Neural cell (in vitro differentiated cells): ENCODE measurements around the gene ARMCX2. TPM values are rescaled to one million over a fixed set of nuclear protein-coding genes. Genes with fewer than 3 reads are reported as not detected.

Source experiments
- H2AFZ ChIP-seq: fragments of 200-600, 300-800 bp; sonication (generic), shearing (Covaris generic); 2 replicates; pipeline ENCODE4 v1.6.0; 2014; ENCODE audit warnings: low read depth, mild to moderate bottlenecking, antibody characterized with exemption, low read length, moderate library complexity
- H3F3A ChIP-seq: fragments of 200-600 bp; shearing (Covaris generic); 2 replicates; pipeline ENCODE4 v1.6.1; 2016; ENCODE audit warnings: mild to moderate bottlenecking, moderate library complexity, mixed read lengths, antibody characterized with exemption, low read length; ENCODE audit not compliant: insufficient read depth, poor library complexity, severe bottlenecking
- H3K27ac ChIP-seq: fragments of 200-600, 300-800 bp; sonication (generic), shearing (Covaris generic); 2 replicates; pipeline ENCODE4 v1.5.1; 2014; ENCODE audit warnings: mild to moderate bottlenecking, low read length, moderate library complexity
- H3K27me3 ChIP-seq: fragments of 300-800, 200-600 bp; sonication (generic), shearing (Covaris generic); 2 replicates; pipeline ENCODE4 v1.6.0; 2014; ENCODE audit warnings: mild to moderate bottlenecking, low read depth, low read length, moderate library complexity; ENCODE audit not compliant: insufficient read depth
- H3K36me3 ChIP-seq: fragments of 300-800, 200-600 bp; sonication (generic), shearing (Covaris generic); 2 replicates; pipeline ENCODE4 v1.5.1; 2014; ENCODE audit warnings: mild to moderate bottlenecking, antibody characterized with exemption, low read length, moderate library complexity; ENCODE audit not compliant: insufficient read depth
- H3K4me2 ChIP-seq: fragments of 300-800, 200-600 bp; sonication (generic), shearing (Covaris generic); 2 replicates; pipeline ENCODE4 v1.6.0; 2014; ENCODE audit warnings: mild to moderate bottlenecking, low read length
- H3K4me3 ChIP-seq: fragments of 300-800, 200-600 bp; sonication (generic), shearing (Covaris generic); 2 replicates; pipeline ENCODE4 v1.5.1; 2014; ENCODE audit warnings: mild to moderate bottlenecking, low read length, moderate library complexity
- H3K79me2 ChIP-seq: fragments of 200-600 bp; shearing (Covaris generic); replicated peaks from 2 replicates; pipeline ENCODE4 v1.6.0; 2014; ENCODE audit warnings: mild to moderate bottlenecking, low read length, moderate library complexity; ENCODE audit not compliant: insufficient read depth
- H3K9ac ChIP-seq: fragments of 300-800, 200-600 bp; sonication (generic), shearing (Covaris generic); 2 replicates; pipeline ENCODE4 v1.6.1; 2016; ENCODE audit warnings: mild to moderate bottlenecking, low read length, mixed read lengths
- H3K9me2 ChIP-seq: fragments of 200-600 bp; shearing (Covaris generic); 2 replicates; pipeline ENCODE4 v1.6.1; 2016; ENCODE audit warnings: mild to moderate bottlenecking, low read length, mixed read lengths; ENCODE audit not compliant: insufficient read depth
- H3K9me3 ChIP-seq: fragments of 200-600, 300-800 bp; sonication (generic), shearing (Covaris generic); 2 replicates; pipeline ENCODE4 v1.6.1; 2016; ENCODE audit warnings: mild to moderate bottlenecking, mixed run types, low read length, moderate library complexity, mixed read lengths
- H4K20me1 ChIP-seq: fragments of 200-600 bp; shearing (Covaris generic); 2 replicates; pipeline ENCODE4 v1.6.1; 2016; ENCODE audit warnings: mild to moderate bottlenecking, mixed run types; ENCODE audit not compliant: insufficient read depth
- CTCF ChIP-seq: fragments of 450-650 bp; IDR thresholded peaks from 2 replicates; pipeline ENCODE4 v1.5.1; 2014; ENCODE audit warnings: antibody characterized with exemption, mild to moderate bottlenecking, moderate library complexity; ENCODE audit not compliant: poor library complexity, severe bottlenecking
- EP300 ChIP-seq: fragments of 450-650 bp; conservative IDR thresholded peaks from 2 replicates; pipeline ENCODE4 v1.6.1; 2014; ENCODE audit warnings: antibody characterized with exemption, mild to moderate bottlenecking, moderate library complexity; ENCODE audit not compliant: poor library complexity, severe bottlenecking
- EZH2 ChIP-seq: fragments of 200-600, 300-800 bp; shearing (Covaris generic), sonication (generic); IDR thresholded peaks from 2 replicates; pipeline ENCODE4 v1.6.1; 2014; ENCODE audit warnings: antibody characterized with exemption, low read length, borderline replicate concordance, mild to moderate bottlenecking; ENCODE audit not compliant: insufficient read depth, poor library complexity, severe bottlenecking
- MXI1 ChIP-seq: fragments of 450-650 bp; conservative IDR thresholded peaks from 2 replicates; pipeline ENCODE4 v1.6.1; 2014; ENCODE audit warnings: antibody characterized with exemption, mild to moderate bottlenecking; ENCODE audit not compliant: poor library complexity, severe bottlenecking
- POLR2AphosphoS5 ChIP-seq: IDR thresholded peaks from 2 replicates; pipeline ENCODE4 v1.6.1; 2012
- RAD21 ChIP-seq: fragments of 450-650 bp; conservative IDR thresholded peaks from 2 replicates; pipeline ENCODE4 v1.6.1; 2014; ENCODE audit warnings: antibody characterized with exemption, mild to moderate bottlenecking, moderate library complexity
- REST ChIP-seq: IDR thresholded peaks from 2 replicates; pipeline ENCODE4 v1.6.1; 2012; ENCODE audit warnings: borderline replicate concordance
- SMC3 ChIP-seq: fragments of 450-650 bp; conservative IDR thresholded peaks from 2 replicates; pipeline ENCODE4 v1.6.1; 2014; ENCODE audit warnings: antibody characterized with exemption, mild to moderate bottlenecking, moderate library complexity; ENCODE audit not compliant: poor library complexity
- TAF1 ChIP-seq: IDR thresholded peaks from 2 replicates; pipeline ENCODE4 v1.6.1; 2012; ENCODE audit warnings: low read depth
- polyA plus RNA-seq: library from polyadenylated mRNA; depleted of rRNA; stranded (reverse); fragments of >200 nt; gene quantifications from 2 replicates; pipeline ENCODE4 v1.2.3, GENCODE V29; 2014

ARMCX2 gene
- polyA plus RNA-seq, 1 donor from 2014 or later = 57.2 TPM

- H3K9me2 ChIP-seq = no peaks in the 10 kb centered on the region
- H3K9ac ChIP-seq = no peak overlapping the region
- no peaks in the 10 kb centered on the region for H4K20me1 ChIP-seq
- H3F3A ChIP-seq = no peaks in the 10 kb centered on the region
- H3K27ac ChIP-seq = no peak overlapping the region
- H3K4me3 ChIP-seq = no peak overlapping the region
- no peaks in the 10 kb centered on the region for H3K9me3 ChIP-seq
- no peak overlapping the region for H2AFZ ChIP-seq
- no peak for TF ChIP-seq REST
- TF ChIP-seq MXI1 = no peak
- TF ChIP-seq RAD21 = no peak
- TF ChIP-seq POLR2AphosphoS5 = no peak
- TF ChIP-seq SMC3 = no peak
- TF ChIP-seq CTCF = no peak
- no peak for TF ChIP-seq TAF1
- TF ChIP-seq EP300 = no peak
- no peak for TF ChIP-seq EZH2
- no peaks in the 10 kb centered on the region for H3K79me2 ChIP-seq
- H3K36me3 ChIP-seq = no peaks in the 10 kb centered on the region
- no peaks in the 10 kb centered on the region for H3K27me3 ChIP-seq
- no peak overlapping the region for H3K4me2 ChIP-seq
Observed at GRCh38 chrX:101668143-101668542, 8.5 kb upstream of the ARMCX2 start.

GRCh38 chrX:101658661-101659491 is 774 bp downstream of the ARMCX2 start:
- Histone ChIP-seq H3F3A (no peaks in the 10 kb centered on the region), H3K9me2 (no peaks in the 10 kb centered on the region), H4K20me1 (no peaks in the 10 kb centered on the region), H2AFZ (peak overlapping the region; percentile 60), H3K27ac (peak overlapping the region; percentile 90), H3K9ac (peak overlapping the region; percentile 91), H3K4me3 (peak overlapping the region; percentile 70), H3K36me3 (no peaks in the 10 kb centered on the region), H3K27me3 (no peaks in the 10 kb centered on the region), H3K4me2 (no peak overlapping the region), H3K79me2 (no peaks in the 10 kb centered on the region), H3K9me3 (no peaks in the 10 kb centered on the region)
- TF ChIP-seq EZH2 (no peak), MXI1 (peak; percentile 27), EP300 (peak; percentile 35), TAF1 (peak; percentile 36), SMC3 (peak; percentile 14), CTCF (no peak), RAD21 (no peak), POLR2AphosphoS5 (peak; percentile 95), REST (peak; percentile 74)
